Activated naive CD4-positive, alpha-beta T cell treated with anti-CD3 and anti-CD28 coated beads, Interleukin-2, amount 50 U/mL, for 16 hours (primary cell): ENCODE measurements around the gene HAGHL.

ENCODE experiments used
- DNase-seq: peaks from one replicate; pipeline ENCODE4 v3.0.0-alpha.2; 2020

The HAGHL gene

GRCh38 chr16:726438-727290, at the start of gene HAGHL, which contains the start of gene CCDC78:
Gene HAGHL (plus strand): TSS chr16:727106. CDS start chr16:727510, 404 bp downstream.
Gene CCDC78 (minus strand): TSS chr16:726443. CDS start chr16:726367, 76 bp downstream.
- DNase-seq: peak; percentile 60

- no peak for DNase-seq
Measured at GRCh38 chr16:677316-678190, 49.4 kb upstream of the HAGHL start.

DNA sequence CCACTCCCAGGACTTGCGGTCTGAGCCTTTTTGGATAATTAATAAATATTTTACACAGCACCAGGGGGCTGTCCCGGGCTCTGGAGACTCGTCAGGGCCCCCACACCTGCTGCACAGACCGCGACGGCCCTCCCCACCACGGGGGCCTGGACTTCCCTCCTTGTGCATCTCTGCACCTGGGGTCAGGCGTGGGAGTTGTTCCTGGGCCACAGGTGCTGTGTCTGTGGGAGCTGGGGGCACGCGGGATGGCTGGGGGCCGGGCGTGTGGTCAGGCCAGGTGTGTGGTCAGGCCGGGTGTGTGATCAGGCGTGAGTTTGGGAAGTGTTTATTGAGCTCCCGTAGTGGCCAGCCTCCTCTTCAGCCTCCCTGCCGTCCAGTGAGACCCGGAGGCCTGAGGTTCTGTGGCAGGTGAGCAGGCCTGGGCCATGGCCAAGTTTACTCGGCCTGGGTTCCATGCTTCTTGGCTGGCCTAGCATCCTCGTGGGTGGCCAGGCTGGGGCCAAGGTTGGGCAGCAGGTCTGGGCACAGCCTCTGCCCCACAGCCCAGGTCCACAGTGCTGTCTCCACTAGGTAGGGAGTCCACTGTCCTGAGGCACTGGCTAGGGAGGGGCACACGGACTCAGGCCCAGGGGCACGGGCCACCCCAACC, 48.6 kb upstream of the HAGHL start:
- no peak for DNase-seq

GRCh38 chr16:678858-679813, 47.8 kb upstream of the HAGHL start:
- peak; percentile 59 for DNase-seq

GRCh38 chr16:679814-680624, 46.9 kb upstream of the HAGHL start, which contains the start of gene STUB1:
Gene STUB1 (plus strand): TSS chr16:680410. CDS start chr16:680526, 116 bp downstream.
- DNase-seq: peak; percentile 89

DNA sequence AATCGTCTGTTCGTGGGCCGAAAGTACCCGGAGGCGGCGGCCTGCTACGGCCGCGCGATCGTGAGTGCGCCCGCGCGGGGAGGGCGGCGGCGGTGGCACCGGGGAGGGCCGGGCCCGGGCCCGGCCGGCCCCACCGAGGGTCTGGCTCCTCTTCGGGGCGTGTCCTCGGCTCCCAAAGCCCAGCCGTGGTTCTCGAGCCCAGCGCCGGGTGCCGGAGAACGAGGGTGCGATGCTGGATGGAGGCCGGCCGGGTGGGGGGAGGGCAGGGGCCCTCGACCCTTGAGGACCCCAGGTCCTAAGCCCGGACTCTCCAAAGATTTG, 46.3 kb upstream of the HAGHL start:
- no peak for DNase-seq

- DNase-seq: no peak
Measured at GRCh38 chr16:680967-681745, 45.8 kb upstream of the HAGHL start.

- DNase-seq: no peak
Measured at GRCh38 chr16:681746-682427, 45.0 kb upstream of the HAGHL start.

GRCh38 chr16:682493-683395, 44.2 kb upstream of the HAGHL start:
- DNase-seq: no peak

- DNase-seq: no peak
Measured at GRCh38 chr16:683396-684070, 43.4 kb upstream of the HAGHL start.

GRCh38 chr16:684071-684794, 42.7 kb upstream of the HAGHL start, which contains the start of gene JMJD8:
Gene JMJD8 (minus strand): TSS chr16:684334. CDS start chr16:684319, 15 bp downstream.
- DNase-seq: peak; percentile 99

GRCh38 chr16:684961-685696, 41.8 kb upstream of the HAGHL start:
- DNase-seq: no peak

DNA sequence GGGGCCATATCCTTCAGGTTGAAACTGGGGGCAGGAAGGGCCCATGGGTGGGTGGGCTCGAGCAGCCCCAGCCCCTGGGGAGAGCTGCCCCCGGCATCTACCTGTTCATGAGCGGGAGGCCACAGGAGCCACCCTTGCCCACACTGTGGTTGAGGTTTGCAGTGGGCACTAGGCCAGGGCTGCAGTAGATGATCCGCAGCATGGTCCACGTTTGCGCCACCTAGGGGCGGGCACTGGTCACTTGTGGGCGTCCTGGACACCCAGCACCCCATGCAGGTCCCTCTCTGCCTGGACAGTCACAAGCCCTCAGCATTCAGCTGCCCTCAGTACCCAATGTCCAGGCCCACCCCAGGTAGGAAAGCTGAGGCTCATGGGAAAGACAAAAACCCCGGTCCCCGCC, 40.9 kb upstream of the HAGHL start:
- no peak for DNase-seq

- no peak for DNase-seq
Measured at GRCh38 chr16:686459-687260, 40.2 kb upstream of the HAGHL start.

- DNase-seq: no peak
Measured at GRCh38 chr16:687499-687898, 39.4 kb upstream of the HAGHL start.
